GM23248 (cell line): Measurements from ENCODE around the gene ANO1. TPM values are rescaled to one million over a fixed set of nuclear protein-coding genes. Genes with fewer than 3 reads are reported as not detected.

Experiments
- DNase-seq: peaks from one replicate; pipeline ENCODE4 v3.0.0-alpha.2; 2015
- H2AFZ ChIP-seq: fragments of 200-600 bp; sonication (generic); 2 replicates; pipeline ENCODE4 v1.6.1; 2016; ENCODE audit warnings: antibody characterized with exemption
- H3F3A ChIP-seq: fragments of 200-600 bp; sonication (generic); 2 replicates; pipeline ENCODE4 v1.6.1; 2016; ENCODE audit warnings: mild to moderate bottlenecking, antibody characterized with exemption, mixed run types; ENCODE audit not compliant: insufficient read depth
- H3K27ac ChIP-seq: fragments of 200-600 bp; sonication (generic); 2 replicates; pipeline ENCODE4 v1.5.1; 2016; ENCODE audit warnings: mild to moderate bottlenecking
- H3K27me3 ChIP-seq: fragments of 200-600 bp; sonication (generic); replicated peaks from 2 replicates; pipeline ENCODE4 v1.6.1; 2016; ENCODE audit warnings: mild to moderate bottlenecking; ENCODE audit not compliant: insufficient read depth
- H3K36me3 ChIP-seq: fragments of 200-600 bp; sonication (generic); 2 replicates; pipeline ENCODE4 v1.6.1; 2016; ENCODE audit warnings: low read depth, mild to moderate bottlenecking
- H3K4me1 ChIP-seq: fragments of 200-600 bp; sonication (generic); 2 replicates; pipeline ENCODE4 v1.6.1; 2016; ENCODE audit warnings: mild to moderate bottlenecking; ENCODE audit not compliant: insufficient read depth
- H3K4me2 ChIP-seq: fragments of 200-600 bp; sonication (generic); one replicate; pipeline ENCODE4 v1.6.1; 2016; ENCODE audit warnings: mild to moderate bottlenecking; ENCODE audit not compliant: unreplicated experiment
- H3K4me3 ChIP-seq: fragments of 200-600 bp; sonication (generic); 2 replicates; pipeline ENCODE4 v1.5.1; 2016; ENCODE audit warnings: mild to moderate bottlenecking
- H3K79me2 ChIP-seq: fragments of 200-600 bp; sonication (generic); 2 replicates; pipeline ENCODE4 v1.6.1; 2016; ENCODE audit warnings: mild to moderate bottlenecking; ENCODE audit not compliant: insufficient read depth
- H3K9ac ChIP-seq: fragments of 200-600 bp; sonication (generic); 2 replicates; pipeline ENCODE4 v1.6.1; 2016; ENCODE audit warnings: mild to moderate bottlenecking
- H3K9me2 ChIP-seq: fragments of 200-600 bp; sonication (generic); 2 replicates; pipeline ENCODE4 v1.6.1; 2016; ENCODE audit warnings: mixed run types, mild to moderate bottlenecking, moderate library complexity; ENCODE audit not compliant: insufficient read depth
- H3K9me3 ChIP-seq: fragments of 200-600 bp; sonication (generic); one replicate; pipeline ENCODE4 v1.6.1; 2017; ENCODE audit warnings: low read depth
- H4K20me1 ChIP-seq: fragments of 200-600 bp; sonication (generic); 2 replicates; pipeline ENCODE4 v1.6.0; 2016; ENCODE audit not compliant: insufficient read depth
- EZH2 ChIP-seq: fragments of 200-600 bp; sonication (generic); IDR thresholded peaks from 2 replicates; pipeline ENCODE4 v1.6.1; 2018; ENCODE audit warnings: antibody characterized with exemption, mild to moderate bottlenecking; ENCODE audit not compliant: insufficient read depth, poor library complexity, severe bottlenecking
- EZH2phosphoT487 ChIP-seq: fragments of 200-600 bp; sonication (generic); IDR thresholded peaks from 2 replicates; pipeline ENCODE4 v1.6.1; 2018; ENCODE audit warnings: antibody characterized with exemption, moderate library complexity, mild to moderate bottlenecking, low read depth; ENCODE audit not compliant: insufficient read depth
- WGBS, 2 experiments: methylation state at CpG; one replicate each; pipeline ENCODE4 v1.1.6; 2015 to 2017; ENCODE audit warnings: low lambda C conversion rate in 2 of 2, low coverage in 1 of 2; ENCODE audit errors: missing lambda C conversion rate in 2 of 2; 5-methylcytosine and 5-hydroxymethylcytosine counted together
- in situ Hi-C: fragments of 300-500 bp; cut with MboI; formaldehyde crosslinking; loops from 2 replicates; pipeline ENCODE4 v1.15.0; 2020
- polyA plus RNA-seq: library from polyadenylated mRNA; unstranded; fragments of >200 nt; fragmentation: Nextera tagmentation; extraction: Ambion mirVana; gene quantifications from 2 replicates; pipeline ENCODE4 v1.2.1, GENCODE V29; 2016
- total RNA-seq: library from RNA; depleted of rRNA; stranded (reverse); fragments of >200 nt; shearing (Covaris generic); gene quantifications from 2 replicates; pipeline ENCODE4 v1.2.3, GENCODE V29; 2014

ANO1 gene
- total and polyA plus RNA-seq, 2 experiments from 2014 or later = 0.97 TPM; not detected in 1

GRCh38 chr11:70105755-70106571 is 27.8 kb downstream of the ANO1 start:
- no peaks in the 10 kb centered on the region for H3K9me3 ChIP-seq
- H3K4me1 ChIP-seq = peaks cover 6% of the 10 kb centered on the region; the same call in 1 of the 2 replicates
- peaks cover 12% of the 10 kb centered on the region; the same call in 1 of the 2 replicates for H3K27me3 ChIP-seq
- H3K9me2 ChIP-seq = no peaks in the 10 kb centered on the region
- no peak overlapping the region for H2AFZ ChIP-seq
- no peak overlapping the region for H3K4me2 ChIP-seq
- no peaks in the 10 kb centered on the region for H4K20me1 ChIP-seq
- DNase-seq = no peak
- no peak overlapping the region for H3K27ac ChIP-seq
- no peaks in the 10 kb centered on the region for H3K36me3 ChIP-seq
- 49 to 53% methylated on average over 24 of the region's 24 CpGs for WGBS, 2 experiments
- H3K9ac ChIP-seq = no peak overlapping the region
- no peak for TF ChIP-seq EZH2phosphoT487
- no peak for TF ChIP-seq EZH2
- no peaks in the 10 kb centered on the region for H3F3A ChIP-seq
- in situ Hi-C loops = no loop called here
- H3K4me3 ChIP-seq = no peak overlapping the region
- H3K79me2 ChIP-seq = no peaks in the 10 kb centered on the region

GRCh38 chr11:70106757-70107156 is 28.6 kb downstream of the ANO1 start:
- DNase-seq = no peak
- Histone ChIP-seq H2AFZ (no peak overlapping the region), H3F3A (no peaks in the 10 kb centered on the region), H3K27me3 (peaks cover 12% of the 10 kb centered on the region; the same call in 1 of the 2 replicates), H3K9me2 (no peaks in the 10 kb centered on the region), H3K4me2 (no peak overlapping the region), H3K9me3 (no peaks in the 10 kb centered on the region), H3K4me1 (peaks cover 8% of the 10 kb centered on the region; the same call in 1 of the 2 replicates), H3K9ac (no peak overlapping the region), H4K20me1 (no peaks in the 10 kb centered on the region), H3K36me3 (no peaks in the 10 kb centered on the region), H3K79me2 (no peaks in the 10 kb centered on the region), H3K4me3 (no peak overlapping the region), H3K27ac (no peak overlapping the region)
- no peak for TF ChIP-seq EZH2phosphoT487
- TF ChIP-seq EZH2 = no peak
- WGBS, 2 experiments = 62 to 68% methylated on average over 5 of the region's 5 CpGs
- in situ Hi-C loops = no loop called here

GRCh38 chr11:70107191-70107590 is 29.1 kb downstream of the ANO1 start:
- H3K79me2 ChIP-seq = no peaks in the 10 kb centered on the region
- no peaks in the 10 kb centered on the region for H3K36me3 ChIP-seq
- no peaks in the 10 kb centered on the region for H3K9me3 ChIP-seq
- peaks cover 12% of the 10 kb centered on the region; the same call in 1 of the 2 replicates for H3K27me3 ChIP-seq
- no peaks in the 10 kb centered on the region for H4K20me1 ChIP-seq
- no peak overlapping the region for H3K9ac ChIP-seq
- no peak overlapping the region for H3K4me2 ChIP-seq
- no peaks in the 10 kb centered on the region for H3K9me2 ChIP-seq
- 58 to 72% methylated on average over 4 to 9 of the region's 9 CpGs for WGBS, 2 experiments
- no peak overlapping the region for H3K27ac ChIP-seq
- in situ Hi-C loops = no loop called here
- no peaks in the 10 kb centered on the region for H3F3A ChIP-seq
- H3K4me1 ChIP-seq = peaks cover 10% of the 10 kb centered on the region; the same call in 1 of the 2 replicates
- H3K4me3 ChIP-seq = no peak overlapping the region
- H2AFZ ChIP-seq = no peak overlapping the region
- DNase-seq = no peak
- no peak for TF ChIP-seq EZH2
- no peak for TF ChIP-seq EZH2phosphoT487

GRCh38 chr11:70107756-70108155 is 29.6 kb downstream of the ANO1 start:
- no peaks in the 10 kb centered on the region for H3K9me2 ChIP-seq
- H2AFZ ChIP-seq = no peak overlapping the region
- DNase-seq = no peak
- H3K27ac ChIP-seq = no peak overlapping the region
- peaks cover 10% of the 10 kb centered on the region; the same call in 1 of the 2 replicates for H3K4me1 ChIP-seq
- TF ChIP-seq EZH2phosphoT487 (no peak), EZH2 (no peak)
- no peaks in the 10 kb centered on the region for H3F3A ChIP-seq
- H3K9ac ChIP-seq = no peak overlapping the region
- H3K4me2 ChIP-seq = no peak overlapping the region
- no peaks in the 10 kb centered on the region for H3K9me3 ChIP-seq
- in situ Hi-C loops = no loop called here
- H3K27me3 ChIP-seq = peaks cover 7% of the 10 kb centered on the region; the same call in 1 of the 2 replicates
- H3K36me3 ChIP-seq = no peaks in the 10 kb centered on the region
- no peaks in the 10 kb centered on the region for H3K79me2 ChIP-seq
- H3K4me3 ChIP-seq = no peak overlapping the region
- WGBS, 2 experiments = 37 to 57% methylated on average over 7 to 10 of the region's 11 CpGs
- H4K20me1 ChIP-seq = no peaks in the 10 kb centered on the region
